ENCODE measurements around the gene STK38L. TPM values are rescaled to one million over a fixed set of nuclear protein-coding genes. Genes with fewer than 3 reads are reported as not detected.

STK38L gene
- total RNA-seq, result 10 to 100 TPM; 22.0 to 22.3 TPM

DNA sequence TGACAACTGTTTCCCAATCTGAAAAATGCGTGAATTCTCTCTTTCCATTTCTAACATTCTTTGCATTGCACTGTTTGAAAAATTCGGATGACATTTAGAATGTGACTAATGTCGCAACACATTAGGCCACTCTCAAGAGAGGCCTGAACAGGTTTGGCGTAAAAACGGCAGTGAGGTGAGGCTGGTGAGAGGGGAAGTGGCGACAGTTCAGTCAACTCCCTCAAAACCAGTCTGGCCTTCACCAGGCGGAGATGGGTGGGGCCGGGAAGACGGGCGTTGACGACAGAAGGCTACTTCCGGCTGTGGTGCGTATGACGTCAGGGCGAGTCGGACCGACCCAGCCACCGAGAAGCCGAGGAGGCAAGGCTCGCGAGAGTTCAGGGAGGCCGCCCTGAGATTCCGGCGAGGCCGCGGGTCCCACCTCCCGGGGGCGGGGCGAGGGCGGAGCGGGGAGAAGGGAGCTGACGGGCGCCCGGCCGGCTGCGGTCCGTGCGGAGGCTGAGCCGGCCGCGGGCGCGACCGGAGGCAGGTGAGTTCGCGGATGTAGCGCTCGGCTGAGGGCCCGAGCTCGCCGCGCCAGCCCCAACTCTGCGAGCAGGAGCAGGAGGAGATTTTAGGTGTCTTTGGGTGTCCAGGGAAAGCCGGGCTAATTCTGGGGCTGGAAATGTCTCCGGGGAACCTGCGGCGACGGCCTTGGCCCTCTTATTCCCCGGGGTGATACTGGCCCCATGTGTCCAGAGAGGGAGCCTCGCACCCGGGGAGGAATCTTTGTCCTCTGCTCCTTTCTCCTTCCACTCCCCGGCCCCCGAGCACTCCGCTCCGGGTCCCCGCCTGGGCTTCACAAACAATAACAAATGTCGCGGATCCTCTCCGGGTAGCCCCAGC is at the start of gene STK38L:
Gene STK38L, plus strand, starts transcription at position 483 of the 885 bp plus-strand sequence. CDS start 53,435 bp downstream, outside the sequence.
- POLR2A ChIA-PET, result interaction anchor here (0.6 to 3.3 kb wide), 6 partner anchors 9 to 228 kb away, joined by 3 to 14 read pairs (median 4); partner anchors contain the start of gene MED21
- H3K9me3 Mint-ChIP-seq, result no peaks in the 10 kb centered on the region
- DNase-seq, result peak; percentile 99
- H3K27ac Mint-ChIP-seq, result peak within 1 kb of the TSS; percentile 100
- H3K36me3 Mint-ChIP-seq, result peaks cover 2% of the 10 kb centered on the region
- H3K4me3 Mint-ChIP-seq, result peak within 1 kb of the TSS; percentile 100
- H3K27me3 Mint-ChIP-seq, result no peaks in the 10 kb centered on the region
- peaks cover 35% of the 10 kb centered on the region for H3K4me1 Mint-ChIP-seq
- ATAC-seq (ENCODE audit: low read depth), result peak; percentile 96

DNA sequence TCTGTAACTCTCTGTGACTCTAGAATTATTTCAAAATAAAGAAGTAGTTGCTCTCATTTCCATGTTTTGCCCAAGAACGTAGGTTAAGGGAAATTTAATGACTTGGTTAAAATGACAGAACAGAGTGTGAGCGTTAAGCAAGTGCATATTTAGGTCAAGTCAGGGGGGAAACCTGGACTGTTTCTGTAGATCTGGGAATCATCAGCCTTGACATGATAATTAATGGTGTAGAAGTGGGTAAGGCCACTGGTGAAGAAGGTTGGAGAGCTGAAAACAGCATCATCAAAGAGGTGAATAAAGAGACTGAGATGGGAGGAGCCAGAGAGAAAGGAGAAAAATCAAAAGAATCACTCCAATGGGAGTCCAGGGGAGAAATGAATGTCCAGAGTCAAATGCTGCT is 49.4 kb upstream of the STK38L start:
- Mint-ChIP-seq H3K9me3 (no peaks in the 10 kb centered on the region), H3K4me3 (no peak overlapping the region), H3K27me3 (no peaks in the 10 kb centered on the region), H3K36me3 (peaks cover 1% of the 10 kb centered on the region), H3K4me1 (no peaks in the 10 kb centered on the region), H3K27ac (no peak overlapping the region)
- DNase-seq (no peak), ATAC-seq (ENCODE audit: low read depth) (no peak)
- POLR2A ChIA-PET, result no interaction called here

DNA sequence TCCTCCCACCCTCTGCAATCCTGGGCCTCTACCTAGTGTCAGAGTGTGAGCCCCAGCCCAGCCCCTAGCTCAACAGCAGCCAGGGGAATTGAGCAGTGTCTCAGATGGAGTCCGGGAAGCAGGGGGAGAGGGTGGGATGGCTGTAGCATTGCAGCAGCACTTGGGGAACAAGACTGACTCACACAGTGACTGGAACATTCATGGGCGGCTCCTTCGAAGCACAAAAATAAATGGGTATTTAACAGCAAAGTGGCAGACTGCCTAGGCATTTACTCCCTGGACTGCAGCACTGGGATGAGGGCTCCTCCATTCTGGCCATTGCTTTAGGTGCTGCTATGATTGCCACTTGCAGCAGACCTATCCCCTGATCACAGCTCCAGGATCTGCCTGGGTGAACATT is 46.0 kb upstream of the STK38L start:
- POLR2A ChIA-PET, result no interaction called here

DNA sequence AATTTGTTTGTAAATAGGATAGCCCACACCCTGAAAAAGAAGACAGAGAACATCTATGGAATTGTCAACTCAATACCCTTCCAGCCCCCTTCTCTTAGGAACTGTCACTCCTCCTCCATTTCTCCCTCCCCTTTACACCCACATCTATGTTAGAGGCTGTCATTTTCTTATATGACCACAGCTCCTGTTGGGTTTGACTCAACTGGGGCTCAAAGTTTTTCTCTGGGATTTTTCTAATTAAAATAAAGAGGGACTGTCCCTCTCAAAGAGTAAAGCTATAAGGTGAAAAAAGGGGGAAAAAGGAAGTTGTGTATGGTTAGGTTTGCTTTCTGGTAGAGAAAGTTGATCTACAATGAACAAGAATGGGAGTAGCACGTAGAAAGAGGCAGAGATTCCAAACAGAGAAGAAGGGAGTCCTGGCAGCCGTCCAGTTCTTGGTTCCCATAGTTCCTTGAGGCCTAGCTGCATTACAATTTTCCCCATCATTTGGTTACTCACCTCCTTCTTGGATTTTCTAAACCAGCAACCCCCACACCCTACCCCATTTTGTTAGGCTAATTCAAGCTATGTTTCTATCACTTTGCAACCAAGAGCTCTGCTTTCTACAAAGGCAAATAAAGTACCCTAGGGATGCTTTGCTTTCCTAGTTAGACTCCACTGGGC is 44.3 kb upstream of the STK38L start:
- no peaks in the 10 kb centered on the region for H3K4me1 Mint-ChIP-seq
- H3K27me3 Mint-ChIP-seq, result no peaks in the 10 kb centered on the region
- ATAC-seq (ENCODE audit: low read depth), result no peak
- H3K27ac Mint-ChIP-seq, result no peak overlapping the region
- peaks cover 1% of the 10 kb centered on the region for H3K36me3 Mint-ChIP-seq
- no peak overlapping the region for H3K4me3 Mint-ChIP-seq
- no peaks in the 10 kb centered on the region for H3K9me3 Mint-ChIP-seq
- DNase-seq, result no peak
- POLR2A ChIA-PET, result no interaction called here

More for the DNA sequence above, 46.0 kb upstream of the STK38L start:
- Mint-ChIP-seq H3K4me3 (no peak overlapping the region), H3K4me1 (no peaks in the 10 kb centered on the region), H3K27ac (no peak overlapping the region), H3K9me3 (no peaks in the 10 kb centered on the region), H3K36me3 (peaks cover 1% of the 10 kb centered on the region), H3K27me3 (no peaks in the 10 kb centered on the region)
- no peak for DNase-seq
- ATAC-seq (ENCODE audit: low read depth), result no peak

DNA sequence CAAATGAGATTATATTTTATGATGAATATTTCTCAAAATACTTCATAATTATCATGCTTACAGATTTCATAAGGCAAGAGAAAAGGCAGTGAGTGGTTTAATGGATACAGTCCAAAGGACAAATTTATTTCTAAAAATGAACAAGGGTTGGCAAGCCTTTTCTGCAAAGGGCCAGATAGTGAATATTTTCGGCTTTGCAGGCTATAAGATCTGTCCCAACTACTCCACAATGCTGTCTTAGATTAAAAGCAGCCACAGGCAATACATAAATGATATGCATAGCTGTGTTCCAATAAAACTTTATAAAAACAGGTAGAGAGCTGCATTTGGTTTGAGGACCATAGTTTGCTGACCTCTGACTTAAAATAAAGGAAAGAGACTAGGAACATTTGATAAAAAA is 42.9 kb upstream of the STK38L start:
- H3K36me3 Mint-ChIP-seq, result peaks cover 1% of the 10 kb centered on the region
- H3K4me1 Mint-ChIP-seq, result no peaks in the 10 kb centered on the region
- no peak overlapping the region for H3K4me3 Mint-ChIP-seq
- no peak for DNase-seq
- POLR2A ChIA-PET, result no interaction called here
- H3K27me3 Mint-ChIP-seq, result no peaks in the 10 kb centered on the region
- no peak overlapping the region for H3K27ac Mint-ChIP-seq
- H3K9me3 Mint-ChIP-seq, result no peaks in the 10 kb centered on the region
- ATAC-seq (ENCODE audit: low read depth), result no peak

DNA sequence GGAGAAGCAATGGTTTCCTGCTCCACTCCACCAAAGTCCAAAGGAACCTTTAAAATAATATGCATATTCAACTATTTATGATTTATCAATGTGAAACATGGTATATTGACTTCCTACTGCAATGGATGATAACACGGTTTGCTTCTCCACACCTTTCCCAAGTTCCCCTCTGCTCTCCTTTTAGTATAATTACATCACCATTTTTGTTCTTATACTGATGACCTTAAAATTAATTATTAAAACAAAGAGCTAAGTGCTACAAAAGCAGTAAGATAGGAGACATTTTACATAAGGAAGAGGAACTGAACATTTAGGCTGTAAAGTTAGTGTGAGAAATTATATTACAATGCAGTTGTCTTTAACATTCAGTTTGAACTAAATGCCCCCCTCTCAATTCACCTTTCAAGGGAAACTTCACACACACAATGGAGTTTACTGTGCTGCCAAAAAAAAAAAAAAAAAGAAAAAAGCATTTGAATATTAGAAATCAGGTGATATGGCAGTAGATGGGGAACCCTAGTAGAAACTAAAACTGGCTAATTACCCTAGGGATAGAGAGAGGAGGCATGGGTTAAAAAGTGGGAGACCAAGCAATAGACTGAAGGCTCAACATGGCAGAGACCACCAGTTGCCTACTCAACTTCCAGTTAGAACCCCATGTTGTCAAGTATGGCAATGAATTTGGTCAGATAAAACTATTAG is 37.1 kb upstream of the STK38L start:
- POLR2A ChIA-PET, result no interaction called here
- no peak for ATAC-seq (ENCODE audit: low read depth)
- Mint-ChIP-seq H3K4me1 (peaks cover 4% of the 10 kb centered on the region), H3K36me3 (no peaks in the 10 kb centered on the region), H3K27ac (no peak overlapping the region), H3K4me3 (no peak overlapping the region), H3K9me3 (peaks cover 7% of the 10 kb centered on the region), H3K27me3 (no peaks in the 10 kb centered on the region)
- no peak for DNase-seq

DNA sequence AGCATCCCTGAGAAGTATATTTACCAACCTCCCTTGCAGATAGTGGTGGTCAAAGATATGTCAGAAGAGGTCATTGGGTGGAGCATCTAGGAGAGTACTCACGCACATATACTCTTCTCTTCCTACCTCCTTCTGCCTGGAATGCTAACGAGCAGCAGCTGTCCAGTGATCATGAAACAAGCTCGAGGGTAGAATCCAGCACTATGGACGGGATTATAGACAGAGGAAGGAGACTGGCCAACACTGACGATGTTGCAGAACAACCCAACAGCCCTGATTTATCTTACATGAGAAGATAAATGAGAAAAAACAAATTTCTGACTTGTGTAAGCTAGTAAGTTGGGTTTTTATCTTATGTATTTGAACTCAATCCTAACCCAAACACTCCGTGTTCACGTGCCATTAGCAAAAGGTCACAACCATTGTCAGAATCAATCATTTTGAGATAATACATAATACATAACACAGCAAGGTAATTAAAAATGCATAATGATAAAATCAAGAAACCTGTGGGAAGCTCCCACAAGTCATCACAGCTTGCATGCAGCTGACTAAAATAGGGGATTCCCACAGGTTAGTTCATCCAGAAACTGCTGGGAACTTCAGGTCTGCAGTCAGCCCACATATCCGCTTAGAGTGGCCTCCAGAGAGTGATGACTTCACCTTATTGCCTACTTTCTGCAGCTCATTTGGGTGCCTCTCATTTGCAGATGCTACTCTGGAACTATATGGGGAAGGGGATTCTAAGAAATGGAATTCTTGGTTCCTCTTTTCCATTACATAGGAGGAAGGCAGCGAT is 36.3 kb upstream of the STK38L start:
- Mint-ChIP-seq H3K27ac (no peak overlapping the region), H3K4me1 (peaks cover 4% of the 10 kb centered on the region), H3K9me3 (peaks cover 7% of the 10 kb centered on the region), H3K4me3 (no peak overlapping the region), H3K36me3 (peaks cover 2% of the 10 kb centered on the region), H3K27me3 (no peaks in the 10 kb centered on the region)
- POLR2A ChIA-PET, result no interaction called here
- ATAC-seq (ENCODE audit: low read depth) (no peak), DNase-seq (no peak)

DNA sequence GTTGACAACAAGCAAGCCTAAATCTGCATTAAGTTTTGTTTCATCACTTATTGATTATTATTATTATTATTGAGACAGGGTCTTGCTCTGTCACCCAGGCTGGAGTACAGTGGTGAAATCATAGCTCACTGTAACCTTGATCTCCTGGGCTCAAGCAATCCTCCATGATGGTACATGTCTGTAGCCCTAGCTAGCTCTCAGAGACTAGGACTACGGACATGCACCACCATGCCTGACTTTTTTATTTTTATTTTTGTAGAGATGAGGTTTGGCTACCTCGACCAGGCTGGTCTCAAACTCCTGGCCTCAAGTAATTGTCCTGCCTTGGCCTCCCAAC is 35.7 kb upstream of the STK38L start:
- POLR2A ChIA-PET, result no interaction called here
- no peak overlapping the region for H3K4me3 Mint-ChIP-seq
- H3K27me3 Mint-ChIP-seq, result no peaks in the 10 kb centered on the region
- no peak overlapping the region for H3K27ac Mint-ChIP-seq
- H3K9me3 Mint-ChIP-seq, result peaks cover 7% of the 10 kb centered on the region
- no peak for DNase-seq
- H3K36me3 Mint-ChIP-seq, result peaks cover 2% of the 10 kb centered on the region
- peaks cover 4% of the 10 kb centered on the region for H3K4me1 Mint-ChIP-seq
- ATAC-seq (ENCODE audit: low read depth), result no peak

DNA sequence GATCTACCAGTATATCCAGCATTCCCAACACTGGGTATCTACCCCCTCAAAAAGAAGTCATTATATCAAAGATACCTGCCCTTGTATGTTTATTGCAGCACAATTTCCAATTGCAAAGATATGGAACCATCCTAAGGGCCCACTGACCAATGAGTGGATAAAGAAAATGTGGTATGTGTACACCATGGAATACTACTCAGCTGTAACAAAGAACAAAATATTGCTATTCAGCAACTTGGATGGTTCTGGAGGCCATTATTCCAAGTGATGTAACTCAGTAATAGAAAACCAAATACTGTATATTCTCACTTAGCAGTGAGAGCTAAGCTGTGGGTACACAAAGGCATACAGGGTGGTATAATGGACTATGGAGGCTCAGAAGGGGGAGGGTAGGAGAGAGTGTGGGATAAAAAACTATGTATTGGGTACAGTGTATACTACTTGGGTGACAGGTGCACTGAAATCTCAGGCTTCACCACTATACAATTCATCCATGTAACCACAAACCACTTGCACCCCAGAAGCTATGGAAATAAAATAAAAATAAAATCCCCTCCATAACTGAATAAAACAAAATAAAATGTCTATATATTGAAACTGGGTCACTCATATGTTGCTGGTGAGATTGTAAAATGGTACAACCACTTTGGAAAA is 34.7 kb upstream of the STK38L start:
- no peak for DNase-seq

DNA sequence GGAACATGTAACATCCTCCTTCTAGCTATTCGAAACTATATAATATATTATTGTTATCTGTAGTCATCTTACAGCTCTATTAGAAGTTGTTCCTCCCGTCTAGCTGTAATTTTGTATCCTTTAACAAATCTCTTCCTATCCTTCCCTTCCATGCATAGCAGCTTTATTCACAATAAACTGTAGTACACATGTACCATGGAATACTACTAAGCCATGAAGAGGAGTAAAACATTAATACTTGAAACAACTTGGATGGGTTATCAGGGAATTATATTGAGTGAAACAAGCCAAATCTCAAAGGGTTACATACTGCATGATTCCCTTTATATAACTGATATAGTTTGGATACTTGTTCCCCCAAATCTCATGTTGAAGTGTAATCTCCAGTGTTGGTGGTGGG is 33.9 kb upstream of the STK38L start:
- Mint-ChIP-seq H3K4me3 (no peak overlapping the region), H3K36me3 (peaks cover 2% of the 10 kb centered on the region), H3K27ac (no peak overlapping the region), H3K9me3 (peaks cover 8% of the 10 kb centered on the region), H3K4me1 (peaks cover 4% of the 10 kb centered on the region), H3K27me3 (no peaks in the 10 kb centered on the region)
- POLR2A ChIA-PET, result no interaction called here
- DNase-seq, result no peak
- no peak for ATAC-seq (ENCODE audit: low read depth)

More for the DNA sequence above, 34.7 kb upstream of the STK38L start:
- no peak overlapping the region for H3K4me3 Mint-ChIP-seq
- no peak overlapping the region for H3K27ac Mint-ChIP-seq
- ATAC-seq (ENCODE audit: low read depth), result no peak
- no peaks in the 10 kb centered on the region for H3K27me3 Mint-ChIP-seq
- peaks cover 2% of the 10 kb centered on the region for H3K36me3 Mint-ChIP-seq
- peaks cover 4% of the 10 kb centered on the region for H3K4me1 Mint-ChIP-seq
- H3K9me3 Mint-ChIP-seq, result peaks cover 7% of the 10 kb centered on the region
- POLR2A ChIA-PET, result no interaction called here

DNA sequence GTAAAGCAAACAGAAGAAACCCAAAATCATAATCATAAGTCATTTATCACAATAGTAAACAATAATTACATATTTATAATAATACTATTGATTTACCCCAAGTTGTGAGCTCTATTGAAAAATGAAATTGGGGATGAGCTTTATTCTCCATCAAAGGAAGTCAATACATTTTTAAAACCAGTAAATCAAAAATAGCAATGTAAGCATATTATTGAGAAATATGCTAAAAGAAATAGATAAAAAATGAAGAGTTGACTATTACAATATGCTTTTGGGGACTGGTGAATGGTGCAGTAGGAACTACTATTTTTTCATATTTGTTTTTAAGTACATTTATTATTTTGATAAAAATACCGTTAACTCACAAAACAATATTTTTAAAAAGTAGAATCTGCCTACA is 31.2 kb upstream of the STK38L start:
- no peak overlapping the region for H3K27ac Mint-ChIP-seq
- H3K36me3 Mint-ChIP-seq, result peaks cover 2% of the 10 kb centered on the region
- DNase-seq, result no peak
- ATAC-seq (ENCODE audit: low read depth), result no peak
- H3K27me3 Mint-ChIP-seq, result no peaks in the 10 kb centered on the region
- peaks cover under 1% of the 10 kb centered on the region for H3K4me1 Mint-ChIP-seq
- peaks cover 8% of the 10 kb centered on the region for H3K9me3 Mint-ChIP-seq
- no peak overlapping the region for H3K4me3 Mint-ChIP-seq
- POLR2A ChIA-PET, result no interaction called here

DNA sequence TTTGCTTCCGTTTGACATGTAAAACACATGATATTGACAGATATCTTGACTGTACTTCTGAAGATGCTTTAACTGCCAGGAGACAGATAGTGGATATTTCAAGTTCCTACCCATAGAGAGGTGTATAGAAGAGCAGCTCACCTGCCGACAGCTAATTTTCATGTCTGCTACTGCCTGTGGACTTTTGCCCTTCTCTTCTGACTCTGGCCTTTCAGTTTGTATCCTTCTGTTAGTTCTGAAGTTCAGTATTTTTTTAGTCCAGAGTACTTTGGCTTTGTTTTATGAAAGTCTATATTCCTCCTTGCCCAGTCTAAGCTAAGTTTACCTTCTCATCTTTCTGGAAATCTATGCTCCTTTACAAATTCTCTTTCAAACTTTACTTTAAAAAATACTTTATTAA is 30.8 kb upstream of the STK38L start:
- H3K27ac Mint-ChIP-seq, result no peak overlapping the region
- ATAC-seq (ENCODE audit: low read depth) (no peak), DNase-seq (no peak)
- no peaks in the 10 kb centered on the region for H3K27me3 Mint-ChIP-seq
- H3K36me3 Mint-ChIP-seq, result peaks cover 2% of the 10 kb centered on the region
- no peaks in the 10 kb centered on the region for H3K4me1 Mint-ChIP-seq
- POLR2A ChIA-PET, result no interaction called here
- no peak overlapping the region for H3K4me3 Mint-ChIP-seq
- peaks cover 8% of the 10 kb centered on the region for H3K9me3 Mint-ChIP-seq
